Measurements from ENCODE around the gene MAST2.

Gene MAST2

DNA sequence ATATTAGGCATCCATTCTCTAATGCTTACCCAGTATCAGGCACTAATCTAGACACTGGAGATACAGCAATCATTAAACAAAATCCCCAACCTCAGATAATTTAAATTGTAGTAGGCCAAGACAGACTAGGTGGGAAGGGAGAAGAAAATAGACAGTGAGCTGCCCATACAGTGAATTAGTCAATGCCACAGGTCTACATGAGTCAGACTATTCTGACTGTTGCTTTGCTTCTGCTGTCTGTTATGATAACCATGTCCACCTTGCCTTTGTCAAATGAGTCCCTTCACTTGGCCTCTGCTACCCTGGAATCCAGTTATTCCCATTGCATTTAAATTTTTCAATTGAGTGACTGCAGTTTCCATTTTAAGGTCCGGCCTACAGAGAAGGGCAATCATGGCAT lies 269.6 kb downstream of the MAST2 start:
- no peak for DNase-seq (ENCODE audit: low spot score)
- TF ChIP-seq, protein P1, sequence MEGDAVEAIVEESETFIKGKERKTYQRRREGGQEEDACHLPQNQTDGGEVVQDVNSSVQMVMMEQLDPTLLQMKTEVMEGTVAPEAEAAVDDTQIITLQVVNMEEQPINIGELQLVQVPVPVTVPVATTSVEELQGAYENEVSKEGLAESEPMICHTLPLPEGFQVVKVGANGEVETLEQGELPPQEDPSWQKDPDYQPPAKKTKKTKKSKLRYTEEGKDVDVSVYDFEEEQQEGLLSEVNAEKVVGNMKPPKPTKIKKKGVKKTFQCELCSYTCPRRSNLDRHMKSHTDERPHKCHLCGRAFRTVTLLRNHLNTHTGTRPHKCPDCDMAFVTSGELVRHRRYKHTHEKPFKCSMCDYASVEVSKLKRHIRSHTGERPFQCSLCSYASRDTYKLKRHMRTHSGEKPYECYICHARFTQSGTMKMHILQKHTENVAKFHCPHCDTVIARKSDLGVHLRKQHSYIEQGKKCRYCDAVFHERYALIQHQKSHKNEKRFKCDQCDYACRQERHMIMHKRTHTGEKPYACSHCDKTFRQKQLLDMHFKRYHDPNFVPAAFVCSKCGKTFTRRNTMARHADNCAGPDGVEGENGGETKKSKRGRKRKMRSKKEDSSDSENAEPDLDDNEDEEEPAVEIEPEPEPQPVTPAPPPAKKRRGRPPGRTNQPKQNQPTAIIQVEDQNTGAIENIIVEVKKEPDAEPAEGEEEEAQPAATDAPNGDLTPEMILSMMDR (IDR thresholded peaks at IDR 0.05; ENCODE audit: borderline replicate concordance, control extremely low read depth, extremely low read depth, insufficient read depth, missing control alignments), result no peak
- in situ Hi-C loops (cut with MboI; ENCODE audit: low sequenced_read_pairs, unreplicated experiment), result loop anchor here (10.0 kb wide), 1 partner anchor 62 kb away; the partner anchor contains the start of gene PIK3R3

DNA sequence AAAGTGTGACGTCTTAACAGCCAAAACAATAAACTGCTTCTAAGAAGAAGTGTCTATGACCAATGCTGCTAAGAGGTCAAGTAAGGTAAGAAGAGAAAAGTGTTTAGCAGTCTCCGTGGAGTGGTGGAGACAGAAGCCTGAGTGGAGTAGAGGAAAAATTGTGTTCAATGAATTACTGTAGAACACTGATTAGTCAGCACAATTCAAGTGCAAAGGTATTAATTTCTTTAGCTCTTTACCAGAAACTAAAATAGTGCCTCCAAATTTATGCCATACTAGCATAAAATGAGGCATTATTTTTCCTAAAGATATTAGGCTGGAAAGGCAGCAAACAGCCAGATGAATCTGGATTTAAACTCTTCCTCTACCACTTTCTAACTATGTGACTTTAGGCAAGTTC lies 272.9 kb downstream of the MAST2 start:
- in situ Hi-C loops (cut with MboI; ENCODE audit: low sequenced_read_pairs, unreplicated experiment), result loop anchor here (10.0 kb wide), 1 partner anchor 58 kb away; the partner anchor contains the start of gene PIK3R3
- TF ChIP-seq, protein P1 (IDR thresholded peaks at IDR 0.05; ENCODE audit: borderline replicate concordance, control extremely low read depth, extremely low read depth, insufficient read depth, missing control alignments), result no peak

DNA sequence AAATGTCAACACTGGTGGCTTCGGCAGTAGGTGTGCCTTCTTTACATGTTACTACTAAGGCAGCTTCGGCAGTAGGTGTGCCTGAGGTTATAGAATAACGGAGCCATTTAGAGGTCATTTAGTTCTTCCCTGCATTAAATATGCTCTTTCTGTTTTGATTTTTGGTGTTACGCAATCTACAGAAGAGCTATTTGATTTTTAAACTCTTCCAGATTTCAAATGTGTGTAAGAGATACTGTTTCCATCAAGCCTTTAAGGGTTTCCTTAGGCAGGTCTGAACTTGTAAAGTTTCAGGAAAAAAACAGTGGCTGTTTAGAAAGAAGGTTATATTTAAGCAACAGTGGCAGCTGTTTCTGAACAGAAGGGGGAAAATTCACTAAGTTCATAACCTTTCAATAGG lies 274.2 kb downstream of the MAST2 start:
- DNase-seq (ENCODE audit: low spot score), result no peak
- in situ Hi-C loops (cut with MboI; ENCODE audit: low sequenced_read_pairs, unreplicated experiment), result loop anchor here (10.0 kb wide), 1 partner anchor 57 kb away; the partner anchor contains the start of gene PIK3R3
- TF ChIP-seq, protein P1 (IDR thresholded peaks at IDR 0.05; ENCODE audit: borderline replicate concordance, control extremely low read depth, extremely low read depth, insufficient read depth, missing control alignments), result no peak

More for the DNA sequence above, 272.9 kb downstream of the MAST2 start:
- no peak for DNase-seq (ENCODE audit: low spot score)

DNA sequence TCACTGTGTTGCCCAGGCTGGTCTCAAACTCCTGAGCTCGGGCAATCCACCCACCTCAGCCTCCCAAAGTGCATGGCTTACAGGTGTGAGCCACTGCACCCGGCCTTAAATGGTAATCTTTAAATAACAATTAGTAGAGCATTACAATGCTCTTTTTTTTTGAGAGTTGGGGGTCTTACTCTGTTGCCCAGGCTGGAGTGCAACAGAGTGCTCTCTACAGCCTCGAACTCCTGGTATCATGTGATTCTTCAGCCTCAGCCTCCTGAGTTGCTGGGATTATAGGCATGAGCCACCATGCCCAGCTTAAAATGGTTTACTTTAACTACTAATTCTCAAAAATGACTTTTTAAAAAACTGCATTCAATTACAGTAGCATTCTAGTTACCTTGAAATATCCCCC lies 276.8 kb downstream of the MAST2 start:
- no peak for DNase-seq (ENCODE audit: low spot score)
- in situ Hi-C loops (cut with MboI; ENCODE audit: low sequenced_read_pairs, unreplicated experiment), result no loop called here
- TF ChIP-seq, protein P1 (IDR thresholded peaks at IDR 0.05; ENCODE audit: borderline replicate concordance, control extremely low read depth, extremely low read depth, insufficient read depth, missing control alignments), result no peak

DNA sequence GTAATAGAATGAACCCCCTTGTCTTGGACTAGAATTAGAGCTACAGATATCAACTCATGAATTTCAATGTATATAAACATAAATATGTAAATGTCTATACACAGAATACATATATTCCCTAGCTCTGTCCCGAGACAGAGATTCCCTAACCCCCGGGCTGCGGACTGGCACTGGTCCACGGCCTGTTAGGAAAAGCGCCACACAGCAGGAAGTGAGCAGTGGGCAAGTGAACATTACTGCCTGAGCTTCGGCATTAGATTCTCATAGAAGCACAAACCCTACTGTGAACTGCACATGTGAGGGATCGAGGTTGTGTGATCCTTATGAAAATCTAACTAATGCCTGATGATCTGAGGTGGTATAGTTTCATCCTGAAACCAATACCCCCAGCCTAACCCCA lies 277.8 kb downstream of the MAST2 start:
- in situ Hi-C loops (cut with MboI; ENCODE audit: low sequenced_read_pairs, unreplicated experiment), result no loop called here
- DNase-seq (ENCODE audit: low spot score), result no peak
- TF ChIP-seq, protein P1 (IDR thresholded peaks at IDR 0.05; ENCODE audit: borderline replicate concordance, control extremely low read depth, extremely low read depth, insufficient read depth, missing control alignments), result no peak

DNA sequence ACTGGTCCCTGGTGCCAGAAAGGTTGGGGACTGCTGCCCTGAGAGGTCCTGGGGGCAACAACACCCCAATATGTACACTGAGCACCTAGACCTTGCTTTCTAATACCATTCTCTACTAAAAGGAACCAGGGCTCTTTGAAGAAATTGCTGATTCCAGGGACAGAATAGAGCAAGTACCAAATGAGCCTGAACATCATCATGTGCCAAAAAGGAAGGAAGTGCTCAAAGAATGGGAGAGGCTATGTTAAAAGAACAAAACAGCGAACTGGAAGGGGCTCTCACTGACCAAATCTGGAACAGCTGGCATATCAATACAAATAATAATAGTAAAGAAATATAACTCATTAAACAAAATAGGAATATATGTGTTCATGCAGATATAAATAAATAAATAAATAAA lies 278.2 kb downstream of the MAST2 start:
- in situ Hi-C loops (cut with MboI; ENCODE audit: low sequenced_read_pairs, unreplicated experiment), result no loop called here
- TF ChIP-seq, protein P1 (IDR thresholded peaks at IDR 0.05; ENCODE audit: borderline replicate concordance, control extremely low read depth, extremely low read depth, insufficient read depth, missing control alignments), result no peak

More for the DNA sequence above, 278.2 kb downstream of the MAST2 start:
- DNase-seq (ENCODE audit: low spot score), result no peak
